Left lobe of liver (tissue), 2 donors: ENCODE results near the gene LGI2. TPM values are rescaled to one million over a fixed set of nuclear protein-coding genes. Genes with fewer than 3 reads are reported as not detected.

Experiments
- ATAC-seq: fragments of 200-7000 bp; cut with Tn5 transposase; one replicate; pipeline ENCODE4 v1.9.1; 2020; ENCODE audit warnings: mild to moderate bottlenecking, moderate library complexity
- DNase-seq: peaks from one replicate; pipeline ENCODE4 v3.0.0-alpha.2; 2020; ENCODE audit warnings: low spot score
- total RNA-seq: library from RNA; stranded (reverse); gene quantifications from one replicate; pipeline ENCODE4 v1.2.1, GENCODE V29; 2021
- donor health status: DM: no; HTN: no; CAD: no; lungs with moderate emphysema.
- donor health status: DM: no; HTN: yes; CAD: no.

The LGI2 gene
- total RNA-seq, 1 donor from 2014 or later: 0.13 TPM

DNA sequence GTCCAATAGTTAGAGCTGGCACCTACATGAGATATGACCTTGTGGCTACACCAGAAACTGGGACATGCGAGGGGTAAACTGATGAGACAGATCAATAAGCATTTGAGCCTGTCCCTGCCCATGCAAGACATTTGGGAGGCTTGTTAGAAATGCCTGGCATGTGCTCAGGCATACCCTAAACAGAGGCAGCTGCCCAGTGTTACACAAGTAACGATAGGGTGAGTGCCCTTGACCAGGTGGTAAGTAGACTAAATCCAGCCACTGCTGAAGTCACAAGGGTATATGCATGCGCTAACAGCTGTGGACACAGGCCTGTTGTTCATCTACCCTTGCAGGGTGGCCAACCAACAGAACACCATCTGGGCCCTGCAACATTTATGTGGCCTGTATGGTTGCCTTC lies 61.8 kb downstream of the LGI2 start:
- ATAC-seq (no peak), DNase-seq (no peak)

DNA sequence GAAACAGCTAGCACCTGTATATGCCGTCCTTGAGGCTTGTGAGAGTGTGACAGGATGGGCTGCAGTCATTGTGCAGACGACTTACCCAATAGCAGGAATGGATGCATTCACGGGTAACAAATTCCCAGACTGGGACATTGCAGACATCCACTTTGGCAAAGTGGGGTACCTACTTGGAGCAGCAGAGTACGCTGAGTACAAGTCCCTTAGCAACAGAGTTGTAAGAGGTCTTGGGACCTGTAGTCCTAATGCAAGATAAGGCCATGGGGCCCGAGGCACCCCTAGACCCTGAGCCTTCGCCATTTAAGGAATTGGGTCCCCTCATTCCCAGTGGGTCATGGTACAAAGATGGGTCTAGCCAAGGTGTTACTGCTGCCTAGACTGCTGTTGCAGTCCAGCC lies 62.5 kb downstream of the LGI2 start:
- no peak for ATAC-seq
- DNase-seq: no peak

DNA sequence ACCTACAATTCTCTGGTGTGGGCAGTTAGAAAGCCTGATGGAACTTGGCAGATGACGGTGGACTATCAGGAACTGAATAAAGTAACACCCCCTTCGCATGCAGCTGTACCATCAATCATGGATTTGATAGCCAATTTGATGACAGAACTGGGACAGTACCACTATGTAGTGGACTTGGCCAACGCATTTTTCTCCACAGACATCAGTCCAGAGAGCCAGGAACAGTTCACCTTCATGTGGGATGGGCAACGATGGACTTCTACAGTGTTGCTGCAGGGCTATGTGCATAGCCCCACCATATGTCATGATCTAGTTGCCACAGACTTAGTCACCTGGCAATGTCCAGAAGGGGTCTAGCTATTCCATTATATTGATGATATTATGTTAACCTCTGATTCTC lies 63.4 kb downstream of the LGI2 start:
- DNase-seq: no peak
- ATAC-seq: no peak

DNA sequence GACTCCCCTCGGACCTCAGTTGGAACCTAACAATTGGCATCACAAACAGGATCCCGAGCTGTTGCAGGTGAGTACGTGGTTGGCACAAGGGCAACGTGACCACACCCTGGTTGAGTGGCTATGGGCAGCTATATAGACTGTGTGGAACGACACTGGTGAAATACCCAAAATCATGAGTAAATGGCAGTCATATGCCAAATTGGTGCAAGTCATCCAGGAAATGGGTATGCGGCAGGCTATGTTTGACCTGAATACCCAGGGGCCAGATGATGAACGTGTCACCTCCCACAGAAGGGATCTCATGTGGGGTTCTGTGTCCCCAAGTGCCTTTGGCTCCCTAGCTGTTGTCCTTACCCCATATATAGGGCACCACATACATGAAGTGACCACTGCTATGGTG lies 64.7 kb downstream of the LGI2 start:
- ATAC-seq (no peak), DNase-seq (no peak)

DNA sequence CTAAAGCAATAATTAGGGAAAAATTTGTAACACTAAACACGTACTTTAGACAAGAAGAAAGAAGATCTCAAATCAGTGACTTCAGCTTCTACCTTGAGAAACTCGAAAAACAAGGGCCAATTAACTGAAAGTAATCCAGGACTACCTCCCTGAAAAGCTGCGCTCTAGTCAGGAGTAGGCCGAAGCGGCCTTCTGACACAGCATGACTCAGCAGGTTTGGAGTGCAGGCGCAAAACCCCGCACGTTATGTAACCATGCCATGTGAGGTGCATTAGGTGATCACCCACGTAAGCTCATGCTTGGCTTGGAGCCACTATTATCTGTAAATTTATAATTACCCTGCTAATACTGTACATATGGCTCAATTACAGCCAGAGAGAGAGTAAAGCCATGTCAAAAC lies 65.1 kb downstream of the LGI2 start:
- DNase-seq (no peak), ATAC-seq (no peak)

DNA sequence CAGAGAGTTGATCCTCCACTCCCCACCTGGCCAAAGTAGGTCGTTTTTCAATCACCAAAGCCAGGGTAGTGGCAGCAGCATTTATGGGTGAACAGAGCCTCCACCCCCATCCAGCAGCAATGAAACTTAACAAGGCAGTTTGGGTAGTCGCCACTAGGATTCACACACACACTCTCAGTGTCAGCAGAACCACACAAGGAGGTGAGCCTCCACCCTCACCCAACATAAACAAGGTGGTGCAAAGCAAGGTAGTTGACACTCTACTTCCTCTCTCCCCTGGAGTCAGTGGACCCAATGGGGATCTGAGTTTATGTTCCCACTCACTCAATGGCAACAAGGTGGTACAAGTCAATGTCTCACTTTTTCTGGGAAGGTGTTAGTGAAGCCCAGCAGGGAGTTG lies 67.5 kb downstream of the LGI2 start:
- DNase-seq: no peak
- ATAC-seq: no peak

DNA sequence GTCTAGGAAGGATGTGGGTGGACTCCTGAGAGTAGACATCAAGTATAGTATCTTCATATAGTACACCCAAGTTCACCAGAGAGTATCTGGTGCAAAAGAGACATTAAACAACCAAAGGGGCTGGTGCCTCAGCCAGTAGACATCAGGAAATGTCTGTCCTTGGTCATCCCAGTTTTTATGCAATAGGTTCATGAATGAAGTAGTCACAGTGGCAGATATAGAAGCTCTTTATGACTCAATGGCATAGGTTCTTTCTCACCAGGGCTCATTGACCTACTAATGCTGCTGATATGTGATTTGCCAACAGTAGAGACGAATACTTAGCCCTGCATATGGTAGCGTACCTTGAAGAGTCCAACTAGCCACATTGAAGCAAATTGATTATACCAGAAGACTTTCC lies 72.9 kb downstream of the LGI2 start:
- no peak for ATAC-seq
- DNase-seq: no peak

DNA sequence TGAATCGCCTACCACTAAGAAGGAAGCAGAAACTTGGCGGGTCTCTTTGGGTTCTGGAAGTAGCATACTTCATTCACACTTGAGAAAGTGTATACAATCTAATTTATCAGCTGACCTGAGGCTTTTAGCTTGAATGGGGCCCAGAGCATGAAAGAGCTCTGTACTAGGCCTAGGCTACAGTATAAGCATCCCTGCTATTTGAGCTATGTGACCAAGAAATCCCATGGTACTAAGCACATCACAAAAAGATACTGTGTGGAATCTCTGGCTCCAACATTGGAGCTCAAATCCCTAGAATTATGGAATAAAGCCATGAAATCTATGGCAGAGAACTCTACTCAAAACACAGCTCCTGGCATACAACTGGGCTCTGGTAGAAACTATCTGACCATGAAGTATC lies 74.0 kb downstream of the LGI2 start:
- ATAC-seq (no peak), DNase-seq (no peak)

DNA sequence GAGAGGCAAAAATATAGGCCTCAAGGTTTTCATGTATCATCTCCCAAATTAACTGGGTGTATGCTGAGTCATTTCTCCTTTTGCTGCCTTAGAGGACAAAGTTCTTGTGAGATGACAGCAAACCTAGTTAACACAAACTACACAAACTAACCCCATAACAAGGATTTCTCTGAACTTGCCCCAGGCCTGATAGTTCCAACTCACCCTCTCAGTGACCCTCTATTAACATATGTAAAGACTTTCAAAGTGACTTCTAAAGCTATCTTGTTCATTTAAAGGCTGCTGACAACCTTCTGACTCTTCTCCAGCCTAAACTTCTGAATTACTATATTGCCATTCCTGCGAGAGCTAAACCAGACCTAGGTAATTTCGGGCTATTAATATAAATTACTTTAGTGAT lies 74.7 kb downstream of the LGI2 start:
- ATAC-seq: no peak
- DNase-seq: no peak

DNA sequence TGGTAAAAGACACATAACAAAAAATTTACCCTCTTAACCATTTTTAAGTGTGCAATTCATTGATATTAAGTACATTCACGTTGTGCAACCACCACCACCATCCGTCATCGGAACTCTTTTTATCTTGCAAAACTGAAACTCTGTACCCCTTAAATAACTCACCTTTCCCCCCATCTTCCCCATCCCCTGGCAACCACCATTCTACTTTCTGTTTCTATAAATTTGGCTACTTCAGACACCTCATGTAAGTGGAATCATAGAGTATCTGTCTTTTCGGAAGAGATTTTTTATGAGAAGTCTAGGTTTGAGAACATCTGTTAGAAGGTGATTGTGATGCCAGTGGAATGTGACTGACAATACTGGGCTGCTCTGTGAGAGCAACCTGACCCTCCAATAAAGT lies 78.1 kb downstream of the LGI2 start:
- ATAC-seq (no peak), DNase-seq (no peak)

DNA sequence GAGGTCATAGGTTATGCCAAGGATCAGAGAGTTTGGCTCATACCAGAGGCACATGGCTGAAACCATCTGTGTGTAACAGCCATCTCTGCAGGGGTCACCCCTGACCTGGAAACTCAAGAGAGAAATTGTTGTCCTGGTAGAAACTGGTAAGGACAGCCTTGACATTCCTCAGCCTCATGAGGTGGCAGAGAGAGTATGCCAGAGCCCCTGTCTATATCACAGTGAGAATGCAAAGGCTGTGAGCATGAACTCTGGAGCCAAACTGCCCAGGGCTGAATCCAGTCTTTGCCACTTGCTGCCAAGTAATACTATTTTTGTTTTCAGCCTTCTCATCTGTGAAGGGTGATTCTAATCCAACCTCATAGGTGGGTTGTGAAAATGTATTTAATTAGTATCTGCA lies 80.8 kb downstream of the LGI2 start:
- DNase-seq (no peak), ATAC-seq (no peak)

Other genes starting within 250 kb of the LGI2 start
- gene SOD3, start 235.4 kb downstream of the LGI2 start, total RNA-seq: 2.9 TPM
- gene CCDC149, start 117.9 kb downstream of the LGI2 start, total RNA-seq: 5.5 TPM
- 24.9 TPM for gene SEPSECS, start 129.5 kb upstream of the LGI2 start, total RNA-seq
- gene PI4K2B, start 203.1 kb upstream of the LGI2 start, total RNA-seq: 23.0 TPM